ENCODE data around the gene KCMF1. TPM values are rescaled to one million over a fixed set of nuclear protein-coding genes. Genes with fewer than 3 reads are reported as not detected.

Gene KCMF1
- total and polyA plus RNA-seq, 2 of the 13 experiments (the other 11 are each of a cell fraction or from before 2014, with no cell fraction given), result 62.1 to 116 TPM

DNA sequence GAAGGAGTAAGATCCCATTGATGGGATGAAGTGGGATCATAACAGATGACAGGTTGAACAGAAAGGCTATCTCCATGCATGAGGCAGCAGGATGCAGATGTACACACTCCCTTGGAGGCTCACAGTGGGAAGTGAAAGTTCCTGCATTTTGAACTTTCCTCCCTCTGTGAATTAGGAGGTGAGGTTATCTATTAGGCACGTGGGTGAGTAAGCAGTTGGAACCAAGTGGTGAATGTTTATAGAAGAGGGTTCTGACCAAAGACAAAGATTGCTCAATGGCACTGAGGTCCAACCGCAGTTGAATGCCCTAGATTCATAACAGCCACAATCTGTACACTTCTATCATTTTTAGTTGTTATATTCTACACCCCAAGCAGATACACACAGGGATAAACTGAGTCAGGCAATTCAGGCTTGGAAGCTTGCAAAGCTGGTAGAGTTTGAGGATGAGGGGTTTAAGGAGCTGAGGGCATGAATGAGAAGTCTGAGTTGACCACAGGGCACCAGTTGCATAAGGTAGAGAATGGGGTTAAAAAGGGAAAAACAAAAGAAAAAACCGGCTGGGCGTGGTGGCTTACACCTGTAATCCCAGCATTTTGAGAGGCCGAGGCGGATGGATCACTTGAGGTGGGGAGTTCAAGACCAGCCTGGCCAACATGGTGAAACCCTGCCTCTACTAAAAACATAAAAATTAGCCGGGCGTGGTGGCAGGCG lies 7.1 kb upstream of the KCMF1 start (continued):
- TF ChIP-seq, protein P1, sequence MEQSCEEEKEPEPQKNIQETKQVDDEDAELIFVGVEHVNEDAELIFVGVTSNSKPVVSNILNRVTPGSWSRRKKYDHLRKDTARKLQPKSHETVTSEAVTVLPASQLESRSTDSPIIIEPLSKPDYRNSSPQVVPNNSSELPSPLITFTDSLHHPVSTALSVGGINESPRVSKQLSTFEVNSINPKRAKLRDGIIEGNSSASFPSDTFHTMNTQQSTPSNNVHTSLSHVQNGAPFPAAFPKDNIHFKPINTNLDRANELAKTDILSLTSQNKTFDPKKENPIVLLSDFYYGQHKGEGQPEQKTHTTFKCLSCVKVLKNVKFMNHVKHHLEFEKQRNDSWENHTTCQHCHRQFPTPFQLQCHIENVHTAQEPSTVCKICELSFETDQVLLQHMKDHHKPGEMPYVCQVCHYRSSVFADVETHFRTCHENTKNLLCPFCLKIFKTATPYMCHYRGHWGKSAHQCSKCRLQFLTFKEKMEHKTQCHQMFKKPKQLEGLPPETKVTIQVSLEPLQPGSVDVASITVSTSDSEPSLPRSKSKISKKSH (CRISPR knock-in tag; IDR thresholded peaks at IDR 0.05; ENCODE audit: borderline replicate concordance), result no peak
- TF ChIP-seq TRIM24 (CRISPR knock-in tag; IDR thresholded peaks at IDR 0.05) (no peak; the same call in 1 of the 2 replicates), EZH2 (conservative IDR thresholded peaks at IDR 0.05; ENCODE audit: low read depth, low read length) (no peak), FOSL2 (CRISPR knock-in tag; IDR thresholded peaks at IDR 0.05) (peak; percentile 96), GFI1 (CRISPR knock-in tag; IDR thresholded peaks at IDR 0.05; ENCODE audit: borderline replicate concordance) (peak; percentile 91), ZNF644 (CRISPR knock-in tag; IDR thresholded peaks at IDR 0.05; ENCODE audit: low read depth) (peak; percentile 98), ZNF598 (CRISPR knock-in tag; IDR thresholded peaks at IDR 0.05; ENCODE audit: borderline replicate concordance) (no peak), SRSF9 (IDR thresholded peaks at IDR 0.05; ENCODE audit: borderline replicate concordance, insufficient read depth, low read depth, low read length, poor library complexity, severe bottlenecking) (no peak), ZSCAN21 (CRISPR knock-in tag; IDR thresholded peaks at IDR 0.05; ENCODE audit: borderline replicate concordance) (0 out of 2 replicates have a peak, but pooled peaks have one; percentile 63), HMG20A (CRISPR knock-in tag; IDR thresholded peaks at IDR 0.05; ENCODE audit: borderline replicate concordance) (peak; percentile 94), NFATC3 (CRISPR knock-in tag; IDR thresholded peaks at IDR 0.05) (no peak), HHEX (CRISPR knock-in tag; IDR thresholded peaks at IDR 0.05) (peak; percentile 68), ZNF333 (CRISPR knock-in tag; IDR thresholded peaks at IDR 0.05; ENCODE audit: borderline replicate concordance) (peak; percentile 56), KDM6A (CRISPR knock-in tag; IDR thresholded peaks at IDR 0.05; ENCODE audit: low read depth) (peak; percentile 67; the same call in 1 of the 2 replicates)
- TF ChIP-seq, protein P2, sequence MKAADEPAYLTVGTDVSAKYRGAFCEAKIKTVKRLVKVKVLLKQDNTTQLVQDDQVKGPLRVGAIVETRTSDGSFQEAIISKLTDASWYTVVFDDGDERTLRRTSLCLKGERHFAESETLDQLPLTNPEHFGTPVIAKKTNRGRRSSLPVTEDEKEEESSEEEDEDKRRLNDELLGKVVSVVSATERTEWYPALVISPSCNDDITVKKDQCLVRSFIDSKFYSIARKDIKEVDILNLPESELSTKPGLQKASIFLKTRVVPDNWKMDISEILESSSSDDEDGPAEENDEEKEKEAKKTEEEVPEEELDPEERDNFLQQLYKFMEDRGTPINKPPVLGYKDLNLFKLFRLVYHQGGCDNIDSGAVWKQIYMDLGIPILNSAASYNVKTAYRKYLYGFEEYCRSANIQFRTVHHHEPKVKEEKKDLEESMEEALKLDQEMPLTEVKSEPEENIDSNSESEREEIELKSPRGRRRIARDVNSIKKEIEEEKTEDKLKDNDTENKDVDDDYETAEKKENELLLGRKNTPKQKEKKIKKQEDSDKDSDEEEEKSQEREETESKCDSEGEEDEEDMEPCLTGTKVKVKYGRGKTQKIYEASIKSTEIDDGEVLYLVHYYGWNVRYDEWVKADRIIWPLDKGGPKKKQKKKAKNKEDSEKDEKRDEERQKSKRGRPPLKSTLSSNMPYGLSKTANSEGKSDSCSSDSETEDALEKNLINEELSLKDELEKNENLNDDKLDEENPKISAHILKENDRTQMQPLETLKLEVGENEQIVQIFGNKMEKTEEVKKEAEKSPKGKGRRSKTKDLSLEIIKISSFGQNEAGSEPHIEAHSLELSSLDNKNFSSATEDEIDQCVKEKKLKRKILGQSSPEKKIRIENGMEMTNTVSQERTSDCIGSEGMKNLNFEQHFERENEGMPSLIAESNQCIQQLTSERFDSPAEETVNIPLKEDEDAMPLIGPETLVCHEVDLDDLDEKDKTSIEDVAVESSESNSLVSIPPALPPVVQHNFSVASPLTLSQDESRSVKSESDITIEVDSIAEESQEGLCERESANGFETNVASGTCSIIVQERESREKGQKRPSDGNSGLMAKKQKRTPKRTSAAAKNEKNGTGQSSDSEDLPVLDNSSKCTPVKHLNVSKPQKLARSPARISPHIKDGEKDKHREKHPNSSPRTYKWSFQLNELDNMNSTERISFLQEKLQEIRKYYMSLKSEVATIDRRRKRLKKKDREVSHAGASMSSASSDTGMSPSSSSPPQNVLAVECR (CRISPR knock-in tag; IDR thresholded peaks at IDR 0.05; ENCODE audit: borderline replicate concordance), result peak; percentile 78
- TF ChIP-seq, protein P3, sequence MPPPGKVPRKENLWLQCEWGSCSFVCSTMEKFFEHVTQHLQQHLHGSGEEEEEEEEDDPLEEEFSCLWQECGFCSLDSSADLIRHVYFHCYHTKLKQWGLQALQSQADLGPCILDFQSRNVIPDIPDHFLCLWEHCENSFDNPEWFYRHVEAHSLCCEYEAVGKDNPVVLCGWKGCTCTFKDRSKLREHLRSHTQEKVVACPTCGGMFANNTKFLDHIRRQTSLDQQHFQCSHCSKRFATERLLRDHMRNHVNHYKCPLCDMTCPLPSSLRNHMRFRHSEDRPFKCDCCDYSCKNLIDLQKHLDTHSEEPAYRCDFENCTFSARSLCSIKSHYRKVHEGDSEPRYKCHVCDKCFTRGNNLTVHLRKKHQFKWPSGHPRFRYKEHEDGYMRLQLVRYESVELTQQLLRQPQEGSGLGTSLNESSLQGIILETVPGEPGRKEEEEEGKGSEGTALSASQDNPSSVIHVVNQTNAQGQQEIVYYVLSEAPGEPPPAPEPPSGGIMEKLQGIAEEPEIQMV (CRISPR knock-in tag; IDR thresholded peaks at IDR 0.05; ENCODE audit: low read depth), result no peak; the same call in none of the 2 replicates
- TF ChIP-seq, protein P4, sequence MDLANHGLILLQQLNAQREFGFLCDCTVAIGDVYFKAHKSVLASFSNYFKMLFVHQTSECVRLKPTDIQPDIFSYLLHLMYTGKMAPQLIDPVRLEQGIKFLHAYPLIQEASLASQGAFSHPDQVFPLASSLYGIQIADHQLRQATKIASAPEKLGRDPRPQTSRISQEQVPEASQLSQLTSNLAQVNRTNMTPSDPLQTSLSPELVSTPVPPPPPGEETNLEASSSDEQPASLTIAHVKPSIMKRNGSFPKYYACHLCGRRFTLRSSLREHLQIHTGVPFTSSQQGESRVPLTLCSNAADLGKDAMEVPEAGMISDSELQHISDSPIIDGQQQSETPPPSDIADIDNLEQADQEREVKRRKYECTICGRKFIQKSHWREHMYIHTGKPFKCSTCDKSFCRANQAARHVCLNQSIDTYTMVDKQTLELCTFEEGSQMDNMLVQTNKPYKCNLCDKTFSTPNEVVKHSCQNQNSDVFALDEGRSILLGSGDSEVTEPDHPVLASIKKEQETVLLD (CRISPR knock-in tag; IDR thresholded peaks at IDR 0.05; ENCODE audit: low read depth), result no peak
- TF ChIP-seq, protein P5, sequence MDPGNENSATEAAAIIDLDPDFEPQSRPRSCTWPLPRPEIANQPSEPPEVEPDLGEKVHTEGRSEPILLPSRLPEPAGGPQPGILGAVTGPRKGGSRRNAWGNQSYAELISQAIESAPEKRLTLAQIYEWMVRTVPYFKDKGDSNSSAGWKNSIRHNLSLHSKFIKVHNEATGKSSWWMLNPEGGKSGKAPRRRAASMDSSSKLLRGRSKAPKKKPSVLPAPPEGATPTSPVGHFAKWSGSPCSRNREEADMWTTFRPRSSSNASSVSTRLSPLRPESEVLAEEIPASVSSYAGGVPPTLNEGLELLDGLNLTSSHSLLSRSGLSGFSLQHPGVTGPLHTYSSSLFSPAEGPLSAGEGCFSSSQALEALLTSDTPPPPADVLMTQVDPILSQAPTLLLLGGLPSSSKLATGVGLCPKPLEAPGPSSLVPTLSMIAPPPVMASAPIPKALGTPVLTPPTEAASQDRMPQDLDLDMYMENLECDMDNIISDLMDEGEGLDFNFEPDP (CRISPR knock-in tag; conservative IDR thresholded peaks at IDR 0.05), result 0 out of 2 replicates have a peak, but pooled peaks have one; percentile 76
